Stomach (tissue), 9 donors: Measurements from ENCODE around the gene OSTF1. TPM values are rescaled to one million over a fixed set of nuclear protein-coding genes. Genes with fewer than 3 reads are reported as not detected.

Experiments
- DNase-seq, 2 donors: peaks; one replicate each; pipeline versions ENCODE4 v3.0.0 to v3.0.0-alpha.2; 2013 to 2019
- H3K27ac ChIP-seq, 5 donors: fragments of 200-600 bp in 4 of 5; sonication (generic) in 4 of 5; one replicate each; pipeline ENCODE4 v1.5.1; 2013 to 2019; ENCODE audit warnings: mild to moderate bottlenecking in 1 of 5, moderate library complexity in 1 of 5
- H3K27me3 ChIP-seq, 3 donors: fragments of 200-600 bp; sonication (generic); one replicate each; pipeline ENCODE4 v1.5.1; 2017 to 2019; ENCODE audit warnings: mixed run types in 1 of 3
- H3K36me3 ChIP-seq, 4 donors: fragments of 200-600 bp; sonication (generic); 1 replicate in 3 of 4; 2 replicates in 1 of 4; pipeline ENCODE4 v1.5.1; 2016 to 2019
- H3K4me1 ChIP-seq, 4 donors: fragments of 200-600 bp; sonication (generic); one replicate each; pipeline ENCODE4 v1.5.1; 2016 to 2019
- H3K4me3 ChIP-seq, 4 donors: fragments of 200-600 bp; sonication (generic) in 3 of 4; one replicate each; pipeline ENCODE4 v1.5.1; 2016 to 2019; ENCODE audit warnings: mild to moderate bottlenecking in 1 of 4
- H3K9me3 ChIP-seq, 4 donors: fragments of 200-600 bp; sonication (generic); one replicate each; pipeline ENCODE4 v1.5.1; 2016 to 2019
- CTCF ChIP-seq, 7 experiments: fragments of 450-650 bp in 4 of 7; fragments of 200-600 bp in 3 of 7; sonication (generic) in 3 of 7; IDR thresholded peaks; one replicate each; pipeline ENCODE4 v1.5.1; 2016 to 2019; ENCODE audit warnings: antibody characterized with exemption in 7 of 7, control low read depth in 2 of 7, mild to moderate bottlenecking in 1 of 7
- EP300 ChIP-seq: sonication (generic); formaldehyde crosslinking; IDR thresholded peaks from one replicate; pipeline ENCODE4 v1.6.1; 2017; ENCODE audit warnings: antibody characterized with exemption
- POLR2A ChIP-seq, 4 donors: fragments of 450-650 bp; IDR thresholded peaks; one replicate each; pipeline ENCODE4 v1.6.1; 2016; ENCODE audit warnings: antibody characterized with exemption in 4 of 4, control low read depth in 2 of 4, mild to moderate bottlenecking in 1 of 4, moderate library complexity in 1 of 4
- POLR2AphosphoS5 ChIP-seq, 3 donors: sonication (generic); formaldehyde crosslinking; IDR thresholded peaks; one replicate each; pipeline ENCODE4 v1.6.1; 2016; ENCODE audit warnings: antibody characterized with exemption in 3 of 3
- WGBS, 5 donors: extraction: QIAGEN DNeasy Blood & Tissue Kit in 3 of 5; methylation state at CpG; one replicate each; pipeline versions ENCODE4 v1.1.5 to v1.1.7; 2013 to 2018; 5-methylcytosine and 5-hydroxymethylcytosine counted together
- intact Hi-C: fragments of 100-400 bp; cut with DNase I; formaldehyde crosslinking; loops from one replicate; pipeline ENCODE4 v1.15.1; 2023; ENCODE audit warnings: low total_unique reads
- polyA plus RNA-seq, 3 donors: library from polyadenylated mRNA; stranded (reverse); fragments of 200-250 nt; gene quantifications; one replicate each; pipeline ENCODE4 v1.2.3, GENCODE V29; 2013
- total RNA-seq, 5 donors: library from RNA; depleted of rRNA; stranded (reverse); fragments of >200 nt; gene quantifications; one replicate each; pipeline versions ENCODE4 v1.1.0 to v1.2.3, GENCODE V29; 2014 to 2016
- donor health status: healthy with polysubstance abuse.
- donor health status: Bipolar disorder and iron deficiency.
- donor health status: healthy.

The OSTF1 gene
- total and polyA plus RNA-seq, 8 donors = 2.2 to 79.4 (median 43.5) TPM; not detected in 1

- Histone ChIP-seq H3K36me3 (no peaks in the 10 kb centered on the region), H3K27me3 (no peaks in the 10 kb centered on the region), H3K4me1 (peaks cover 23 to 85% (median 53%) of the 10 kb centered on the region in 4 donors), H3K4me3 (no peak overlapping the region), H3K27ac (no peak overlapping the region), H3K9me3 (no peaks in the 10 kb centered on the region)
- WGBS, 5 donors = 82 to 87% (median 86%) methylated on average over 4 of the region's 4 CpGs
- TF ChIP-seq POLR2A (IDR thresholded peaks at IDR 0.05) (no peak), EP300 (no peak), CTCF (IDR thresholded peaks at IDR 0.05) (no peak), POLR2AphosphoS5 (IDR thresholded peaks at IDR 0.05) (no peak)
- DNase-seq = no peak
- intact Hi-C loops = no loop called here
These were observed 8.5 kb downstream of the OSTF1 start for GRCh38 chr9:75096796-75097195.

GRCh38 chr9:75101004-75101588, 12.8 kb downstream of the OSTF1 start:
- no peak for DNase-seq
- no peaks in the 10 kb centered on the region for H3K9me3 ChIP-seq
- peaks cover 0 to 7% (median 0%) of the 10 kb centered on the region in 4 donors for H3K36me3 ChIP-seq
- no peak for TF ChIP-seq POLR2A (IDR thresholded peaks at IDR 0.05)
- TF ChIP-seq EP300 = no peak
- no peak for TF ChIP-seq POLR2AphosphoS5 (IDR thresholded peaks at IDR 0.05)
- TF ChIP-seq CTCF (IDR thresholded peaks at IDR 0.05) = no peak
- H3K27me3 ChIP-seq = no peaks in the 10 kb centered on the region
- peak overlapping the region in 3 of 5 donors; percentile 23 to 53 (median 43) for H3K27ac ChIP-seq
- WGBS, 5 donors = 47 to 55% (median 49%) methylated on average over 9 of the region's 9 CpGs
- no peak overlapping the region for H3K4me3 ChIP-seq
- peaks cover 11 to 72% (median 37%) of the 10 kb centered on the region in 4 donors for H3K4me1 ChIP-seq
- intact Hi-C loops = no loop called here

- no peak overlapping the region for H3K27ac ChIP-seq
- no peaks in the 10 kb centered on the region for H3K9me3 ChIP-seq
- H3K4me1 ChIP-seq = peaks cover 5 to 72% (median 35%) of the 10 kb centered on the region in 4 donors
- H3K36me3 ChIP-seq = peaks cover 0 to 7% (median 0%) of the 10 kb centered on the region in 4 donors
- no peak for TF ChIP-seq POLR2AphosphoS5 (IDR thresholded peaks at IDR 0.05)
- TF ChIP-seq CTCF (IDR thresholded peaks at IDR 0.05) = no peak
- no peak for TF ChIP-seq POLR2A (IDR thresholded peaks at IDR 0.05)
- TF ChIP-seq EP300 = no peak
- WGBS, 5 donors = 89 to 94% (median 92%) methylated on average over 7 of the region's 7 CpGs
- H3K27me3 ChIP-seq = no peaks in the 10 kb centered on the region
- no peak overlapping the region for H3K4me3 ChIP-seq
- intact Hi-C loops = no loop called here
- no peak for DNase-seq
These were observed 14.0 kb downstream of the OSTF1 start for GRCh38 chr9:75102177-75102790.

GRCh38 chr9:75104607-75105006, 16.3 kb downstream of the OSTF1 start:
- H3K4me3 ChIP-seq = no peak overlapping the region
- H3K36me3 ChIP-seq = peaks cover 0 to 7% (median 0%) of the 10 kb centered on the region in 4 donors
- intact Hi-C loops = no loop called here
- TF ChIP-seq EP300 (no peak), CTCF (IDR thresholded peaks at IDR 0.05) (no peak), POLR2AphosphoS5 (IDR thresholded peaks at IDR 0.05) (no peak), POLR2A (IDR thresholded peaks at IDR 0.05) (no peak)
- no peak overlapping the region for H3K27ac ChIP-seq
- H3K9me3 ChIP-seq = no peaks in the 10 kb centered on the region
- no peaks in the 10 kb centered on the region for H3K27me3 ChIP-seq
- WGBS, 5 donors = 73 to 80% (median 76%) methylated on average over 3 of the region's 3 CpGs
- no peak for DNase-seq
- H3K4me1 ChIP-seq = peaks cover 4 to 82% (median 43%) of the 10 kb centered on the region in 4 donors
